Skeletal muscle tissue (tissue), 4 donors: ENCODE data around the gene KCNQ2. TPM values are rescaled to one million over a fixed set of nuclear protein-coding genes. Genes with fewer than 3 reads are reported as not detected.

Source experiments
- H3K27ac ChIP-seq: one replicate; pipeline ENCODE4 v1.7.0; 2013; ENCODE audit warnings: mild to moderate bottlenecking, low read depth, low read length, inconsistent platforms
- H3K27me3 ChIP-seq, 3 donors: one replicate each; pipeline ENCODE4 v1.7.0; 2013; ENCODE audit warnings: low read length in 3 of 3; ENCODE audit not compliant: control insufficient read depth in 3 of 3, insufficient read depth in 3 of 3
- H3K36me3 ChIP-seq, 3 donors: one replicate each; pipeline ENCODE4 v1.7.0; 2013; ENCODE audit warnings: low read length in 3 of 3; ENCODE audit not compliant: control insufficient read depth in 3 of 3, insufficient read depth in 3 of 3
- H3K4me1 ChIP-seq, 3 donors: one replicate each; pipeline ENCODE4 v1.7.0; 2013; ENCODE audit warnings: low read length in 3 of 3, mild to moderate bottlenecking in 3 of 3; ENCODE audit not compliant: control insufficient read depth in 3 of 3, insufficient read depth in 3 of 3
- H3K4me3 ChIP-seq, 3 donors: one replicate each; pipeline ENCODE4 v1.7.0; 2013; ENCODE audit warnings: low read length in 3 of 3
- H3K9ac ChIP-seq, 3 donors: one replicate each; pipeline ENCODE4 v1.7.0; 2013; ENCODE audit warnings: low read length in 3 of 3, mild to moderate bottlenecking in 3 of 3, moderate library complexity in 2 of 3, low read depth in 1 of 3
- H3K9me3 ChIP-seq, 3 donors: one replicate each; pipeline ENCODE4 v1.7.0; 2013; ENCODE audit warnings: low read length in 3 of 3; ENCODE audit not compliant: control insufficient read depth in 3 of 3
- total RNA-seq: library from RNA; depleted of rRNA; stranded (reverse); fragments of >200 nt; gene quantifications from one replicate; pipeline ENCODE4 v1.2.3, GENCODE V29; 2014
- donor health status: Osteomylitis.

The KCNQ2 gene
- total RNA-seq, 1 donor from 2014 or later = 1.6 TPM

DNA sequence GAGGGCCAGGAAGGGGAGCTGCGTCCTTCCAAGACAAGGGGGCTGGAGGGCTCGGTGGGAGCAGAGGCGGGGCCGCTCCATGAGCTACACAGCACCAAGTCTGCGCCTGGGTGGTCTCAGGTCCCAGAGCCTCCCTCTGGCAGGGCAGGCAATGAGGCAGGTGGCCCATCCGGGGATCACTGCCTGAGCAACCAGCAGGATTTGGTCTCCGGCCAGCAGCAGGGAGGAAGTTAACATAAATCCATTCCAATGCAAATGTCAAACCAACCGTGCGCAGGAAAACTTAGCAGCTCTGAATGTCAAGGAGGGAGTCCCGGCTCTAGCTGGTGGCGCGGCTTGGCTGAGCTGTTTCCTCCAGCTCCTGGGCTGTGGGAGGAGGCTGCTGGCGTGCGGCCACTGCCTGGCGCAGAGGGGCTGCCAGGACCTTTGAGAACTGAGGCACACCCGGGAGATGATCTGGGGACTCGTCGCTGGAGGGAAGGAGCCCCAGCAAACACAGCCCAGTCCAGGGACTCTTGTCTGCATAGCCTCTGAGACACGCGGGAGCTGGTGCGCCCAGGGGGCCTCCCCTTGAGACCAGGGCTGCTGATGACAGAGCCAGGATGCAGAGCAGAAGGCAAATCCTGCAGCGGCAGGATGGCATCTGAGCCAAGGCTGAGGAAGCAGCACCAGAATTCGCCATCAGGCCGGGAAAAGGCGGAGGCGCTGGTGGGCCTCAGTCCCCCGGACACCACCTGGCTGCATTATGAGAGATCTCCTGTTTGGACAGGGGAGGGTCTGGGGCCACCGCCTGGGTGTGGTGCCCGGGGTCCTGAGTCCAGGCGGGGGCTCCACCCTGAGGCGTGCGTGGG, 78.2 kb downstream of the KCNQ2 start:
- Histone ChIP-seq H3K4me1 (no peaks in the 10 kb centered on the region), H3K4me3 (no peak overlapping the region), H3K27me3 (peaks cover 19 to 50% (median 35%) of the 10 kb centered on the region in 3 donors), H3K36me3 (no peaks in the 10 kb centered on the region), H3K27ac (no peak overlapping the region), H3K9ac (no peak overlapping the region), H3K9me3 (peaks cover 0 to 6% (median 0%) of the 10 kb centered on the region in 3 donors)

- no peaks in the 10 kb centered on the region for H3K4me1 ChIP-seq
- H3K4me3 ChIP-seq = no peak overlapping the region
- no peaks in the 10 kb centered on the region for H3K36me3 ChIP-seq
- no peak overlapping the region for H3K27ac ChIP-seq
- peaks cover 0 to 6% (median 0%) of the 10 kb centered on the region in 3 donors for H3K9me3 ChIP-seq
- H3K9ac ChIP-seq = no peak overlapping the region
- H3K27me3 ChIP-seq = peaks cover 19 to 52% (median 32%) of the 10 kb centered on the region in 3 donors
Observed at GRCh38 chr20:63393566-63393965, 78.9 kb downstream of the KCNQ2 start.

GRCh38 chr20:63392465-63393365, 79.7 kb downstream of the KCNQ2 start:
- Histone ChIP-seq H3K27me3 (peaks cover 23 to 50% (median 33%) of the 10 kb centered on the region in 3 donors), H3K9ac (no peak overlapping the region), H3K9me3 (peaks cover 0 to 7% (median 0%) of the 10 kb centered on the region in 3 donors), H3K4me1 (no peaks in the 10 kb centered on the region), H3K4me3 (no peak overlapping the region), H3K27ac (no peak overlapping the region), H3K36me3 (no peaks in the 10 kb centered on the region)

GRCh38 chr20:63387917-63388316, 84.5 kb downstream of the KCNQ2 start:
- no peaks in the 10 kb centered on the region for H3K4me1 ChIP-seq
- no peak overlapping the region for H3K9ac ChIP-seq
- peaks cover 2 to 16% (median 12%) of the 10 kb centered on the region in 3 donors for H3K9me3 ChIP-seq
- H3K27me3 ChIP-seq = peaks cover 5 to 30% (median 22%) of the 10 kb centered on the region in 3 donors
- no peak overlapping the region for H3K4me3 ChIP-seq
- no peak overlapping the region for H3K27ac ChIP-seq
- no peaks in the 10 kb centered on the region for H3K36me3 ChIP-seq

GRCh38 chr20:63387393-63387792, 85.1 kb downstream of the KCNQ2 start:
- no peak overlapping the region for H3K27ac ChIP-seq
- no peaks in the 10 kb centered on the region for H3K4me1 ChIP-seq
- peaks cover 5 to 32% (median 22%) of the 10 kb centered on the region in 3 donors for H3K27me3 ChIP-seq
- H3K9me3 ChIP-seq = peaks cover 2 to 16% (median 12%) of the 10 kb centered on the region in 3 donors
- no peaks in the 10 kb centered on the region for H3K36me3 ChIP-seq
- H3K4me3 ChIP-seq = no peak overlapping the region
- no peak overlapping the region for H3K9ac ChIP-seq

DNA sequence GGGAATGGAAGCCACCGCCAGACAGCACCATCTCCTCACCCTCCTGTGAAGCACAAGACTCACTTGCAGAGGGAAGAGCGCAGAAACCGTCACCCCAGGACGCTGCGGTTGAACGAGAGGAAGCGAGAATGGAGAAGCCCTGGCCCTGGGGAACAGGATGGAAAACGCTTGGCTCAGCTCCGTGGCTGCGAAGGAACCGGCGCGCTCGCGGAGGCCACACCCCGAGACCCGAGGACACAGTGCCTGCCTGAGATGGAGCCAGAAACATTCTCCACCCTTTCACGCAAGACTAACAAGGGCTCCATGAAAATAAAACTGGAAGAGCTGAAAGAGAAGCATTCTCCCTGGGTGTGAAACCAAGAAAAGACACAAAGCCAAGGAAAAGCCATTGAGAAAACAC, 86.0 kb downstream of the KCNQ2 start:
- Histone ChIP-seq H3K4me1 (no peaks in the 10 kb centered on the region), H3K4me3 (no peak overlapping the region), H3K36me3 (no peaks in the 10 kb centered on the region), H3K27ac (no peak overlapping the region), H3K9me3 (peaks cover 2 to 14% (median 12%) of the 10 kb centered on the region in 3 donors), H3K9ac (no peak overlapping the region), H3K27me3 (peaks cover 10 to 34% (median 28%) of the 10 kb centered on the region in 3 donors)

- Histone ChIP-seq H3K9ac (no peak overlapping the region), H3K27me3 (peaks cover 16 to 38% (median 33%) of the 10 kb centered on the region in 3 donors), H3K4me3 (no peak overlapping the region), H3K36me3 (no peaks in the 10 kb centered on the region), H3K9me3 (peaks cover 2 to 12% (median 10%) of the 10 kb centered on the region in 3 donors), H3K27ac (no peak overlapping the region), H3K4me1 (no peaks in the 10 kb centered on the region)
Observed at GRCh38 chr20:63385819-63386218, 86.6 kb downstream of the KCNQ2 start.

- peaks cover 29 to 51% (median 46%) of the 10 kb centered on the region in 3 donors for H3K27me3 ChIP-seq
- H3K9ac ChIP-seq = no peak overlapping the region
Observed at GRCh38 chr20:63384336-63384735, 88.1 kb downstream of the KCNQ2 start.

DNA sequence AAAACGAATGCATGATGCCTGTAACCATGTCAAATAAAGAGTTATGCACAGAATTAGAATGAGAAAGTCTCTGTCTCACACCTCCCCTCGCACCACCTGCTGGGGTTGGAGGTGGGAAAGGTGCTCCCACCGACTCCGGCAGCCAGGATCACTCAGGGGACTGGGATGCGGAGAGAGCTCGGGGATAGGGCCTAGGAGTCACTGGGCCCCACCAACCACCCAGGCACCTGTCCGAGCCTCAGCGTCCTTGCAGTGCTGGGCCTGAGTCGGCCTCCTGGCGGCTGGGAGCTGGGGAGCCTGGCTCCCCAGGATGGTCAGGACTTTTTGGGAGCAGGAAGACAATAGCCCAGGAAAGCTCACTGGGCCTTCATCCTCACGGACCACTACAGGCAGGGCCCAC, 88.9 kb downstream of the KCNQ2 start:
- peaks cover 36 to 56% (median 52%) of the 10 kb centered on the region in 3 donors for H3K27me3 ChIP-seq
- no peaks in the 10 kb centered on the region for H3K36me3 ChIP-seq
- no peak overlapping the region for H3K27ac ChIP-seq
- no peaks in the 10 kb centered on the region for H3K4me1 ChIP-seq
- H3K9ac ChIP-seq = no peak overlapping the region
- H3K4me3 ChIP-seq = no peak overlapping the region
- peaks cover 2 to 12% (median 10%) of the 10 kb centered on the region in 3 donors for H3K9me3 ChIP-seq

More at GRCh38 chr20:63384336-63384735, 88.1 kb downstream of the KCNQ2 start:
- no peak overlapping the region for H3K27ac ChIP-seq
- no peaks in the 10 kb centered on the region for H3K4me1 ChIP-seq
- no peaks in the 10 kb centered on the region for H3K36me3 ChIP-seq
- H3K9me3 ChIP-seq = peaks cover 2 to 12% (median 10%) of the 10 kb centered on the region in 3 donors
- no peak overlapping the region for H3K4me3 ChIP-seq
